ENCODE measurements around the gene IAH1.

GRCh38 chr2:9430316-9431293 is 43.7 kb upstream of the IAH1 start:
- no peak for TF ChIP-seq TAF1 (IDR thresholded peaks at IDR 0.05; ENCODE audit: low read depth)
- no peak for TF ChIP-seq NFIC (IDR thresholded peaks at IDR 0.05)
- TF ChIP-seq EP300 (IDR thresholded peaks at IDR 0.05; ENCODE audit: borderline replicate concordance): no peak
- TF ChIP-seq RAD21 (IDR thresholded peaks at IDR 0.05; ENCODE audit: low read depth): no peak
- TF ChIP-seq, protein P1, sequence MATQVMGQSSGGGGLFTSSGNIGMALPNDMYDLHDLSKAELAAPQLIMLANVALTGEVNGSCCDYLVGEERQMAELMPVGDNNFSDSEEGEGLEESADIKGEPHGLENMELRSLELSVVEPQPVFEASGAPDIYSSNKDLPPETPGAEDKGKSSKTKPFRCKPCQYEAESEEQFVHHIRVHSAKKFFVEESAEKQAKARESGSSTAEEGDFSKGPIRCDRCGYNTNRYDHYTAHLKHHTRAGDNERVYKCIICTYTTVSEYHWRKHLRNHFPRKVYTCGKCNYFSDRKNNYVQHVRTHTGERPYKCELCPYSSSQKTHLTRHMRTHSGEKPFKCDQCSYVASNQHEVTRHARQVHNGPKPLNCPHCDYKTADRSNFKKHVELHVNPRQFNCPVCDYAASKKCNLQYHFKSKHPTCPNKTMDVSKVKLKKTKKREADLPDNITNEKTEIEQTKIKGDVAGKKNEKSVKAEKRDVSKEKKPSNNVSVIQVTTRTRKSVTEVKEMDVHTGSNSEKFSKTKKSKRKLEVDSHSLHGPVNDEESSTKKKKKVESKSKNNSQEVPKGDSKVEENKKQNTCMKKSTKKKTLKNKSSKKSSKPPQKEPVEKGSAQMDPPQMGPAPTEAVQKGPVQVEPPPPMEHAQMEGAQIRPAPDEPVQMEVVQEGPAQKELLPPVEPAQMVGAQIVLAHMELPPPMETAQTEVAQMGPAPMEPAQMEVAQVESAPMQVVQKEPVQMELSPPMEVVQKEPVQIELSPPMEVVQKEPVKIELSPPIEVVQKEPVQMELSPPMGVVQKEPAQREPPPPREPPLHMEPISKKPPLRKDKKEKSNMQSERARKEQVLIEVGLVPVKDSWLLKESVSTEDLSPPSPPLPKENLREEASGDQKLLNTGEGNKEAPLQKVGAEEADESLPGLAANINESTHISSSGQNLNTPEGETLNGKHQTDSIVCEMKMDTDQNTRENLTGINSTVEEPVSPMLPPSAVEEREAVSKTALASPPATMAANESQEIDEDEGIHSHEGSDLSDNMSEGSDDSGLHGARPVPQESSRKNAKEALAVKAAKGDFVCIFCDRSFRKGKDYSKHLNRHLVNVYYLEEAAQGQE (IDR thresholded peaks at IDR 0.05; ENCODE audit: low read depth): no peak
- no peak for TF ChIP-seq FOXM1 (IDR thresholded peaks at IDR 0.05; ENCODE audit: borderline replicate concordance, low read depth)
- no peak for TF ChIP-seq USF1 (IDR thresholded peaks at IDR 0.05)

All from Ishikawa (cell line).